ENCODE results near the gene ZNF423. TPM values are rescaled to one million over a fixed set of nuclear protein-coding genes. Genes with fewer than 3 reads are reported as not detected.

ZNF423 gene
- total RNA-seq, 2 experiments from 2014 or later, result not detected

GRCh38 chr16:49867796-49868668 lies 12.1 kb upstream of the ZNF423 start:
- intact Hi-C loops (cut with micrococcal nuclease), result no loop called here
- CTCF ChIA-PET, result interaction anchor here (1.3 kb wide), 1 partner anchor 9 kb away, joined by 4 read pairs; no protein-coding TSS in a partner anchor
- H3K27me3 Mint-ChIP-seq, result no peaks in the 10 kb centered on the region
- no peak overlapping the region for H3K27ac Mint-ChIP-seq
- no peak overlapping the region for H3K4me3 Mint-ChIP-seq
- ATAC-seq (no peak), DNase-seq (no peak)
- no peaks in the 10 kb centered on the region for H3K9me3 Mint-ChIP-seq
- no peaks in the 10 kb centered on the region for H3K4me1 Mint-ChIP-seq (ENCODE audit: low read depth)
- POLR2A ChIA-PET, result no interaction called here
- no peaks in the 10 kb centered on the region for H3K36me3 Mint-ChIP-seq (ENCODE audit: low read depth)
- no peak for TF ChIP-seq CTCF (IDR thresholded peaks at IDR 0.05)

GRCh38 chr16:49867234-49867633 lies 11.3 kb upstream of the ZNF423 start:
- POLR2A ChIA-PET, result no interaction called here
- no peak overlapping the region for H3K27ac Mint-ChIP-seq
- no peak overlapping the region for H3K4me3 Mint-ChIP-seq
- no peak for DNase-seq
- intact Hi-C loops (cut with micrococcal nuclease), result no loop called here
- H3K9me3 Mint-ChIP-seq, result no peaks in the 10 kb centered on the region
- no peak for ATAC-seq
- no peak for TF ChIP-seq CTCF (IDR thresholded peaks at IDR 0.05)
- no peaks in the 10 kb centered on the region for H3K27me3 Mint-ChIP-seq
- H3K4me1 Mint-ChIP-seq (ENCODE audit: low read depth), result no peaks in the 10 kb centered on the region
- no peaks in the 10 kb centered on the region for H3K36me3 Mint-ChIP-seq (ENCODE audit: low read depth)
- CTCF ChIA-PET, result interaction anchor here (1.3 to 1.4 kb wide), 2 partner anchors 9 kb away, joined by 4 read pairs; no protein-coding TSS in a partner anchor

- CTCF ChIA-PET, result interaction anchor here (1.4 kb wide), 1 partner anchor 10 kb away, joined by 4 read pairs; no protein-coding TSS in a partner anchor
These were observed 10.7 kb upstream of the ZNF423 start for GRCh38 chr16:49866595-49867071.

GRCh38 chr16:49862694-49863093 lies 6.8 kb upstream of the ZNF423 start:
- H3K4me3 Mint-ChIP-seq, result no peak overlapping the region
- TF ChIP-seq CTCF (IDR thresholded peaks at IDR 0.05), result no peak
- H3K27me3 Mint-ChIP-seq, result peaks cover 20% of the 10 kb centered on the region
- H3K36me3 Mint-ChIP-seq (ENCODE audit: low read depth), result no peaks in the 10 kb centered on the region
- no peak for ATAC-seq
- CTCF ChIA-PET, result no interaction called here
- H3K9me3 Mint-ChIP-seq, result no peaks in the 10 kb centered on the region
- POLR2A ChIA-PET, result no interaction called here
- no peak for DNase-seq
- H3K27ac Mint-ChIP-seq, result no peak overlapping the region
- no peaks in the 10 kb centered on the region for H3K4me1 Mint-ChIP-seq (ENCODE audit: low read depth)
- intact Hi-C loops (cut with micrococcal nuclease), result no loop called here

More at GRCh38 chr16:49866595-49867071, 10.7 kb upstream of the ZNF423 start:
- Mint-ChIP-seq H3K36me3 (ENCODE audit: low read depth) (no peaks in the 10 kb centered on the region), H3K4me1 (ENCODE audit: low read depth) (no peaks in the 10 kb centered on the region), H3K9me3 (no peaks in the 10 kb centered on the region), H3K27ac (no peak overlapping the region), H3K4me3 (no peak overlapping the region), H3K27me3 (peaks cover 1% of the 10 kb centered on the region)
- intact Hi-C loops (cut with micrococcal nuclease), result no loop called here
- no peak for TF ChIP-seq CTCF (IDR thresholded peaks at IDR 0.05)
- DNase-seq (no peak), ATAC-seq (no peak)
- POLR2A ChIA-PET, result no interaction called here

- Mint-ChIP-seq H3K27ac (no peak overlapping the region), H3K27me3 (peaks cover 26% of the 10 kb centered on the region), H3K4me1 (ENCODE audit: low read depth) (peaks cover 3% of the 10 kb centered on the region), H3K4me3 (no peak overlapping the region), H3K36me3 (ENCODE audit: low read depth) (no peaks in the 10 kb centered on the region), H3K9me3 (no peaks in the 10 kb centered on the region)
- ATAC-seq (no peak), DNase-seq (no peak)
- ChIA-PET CTCF (interaction anchor here (1.2 kb wide), 1 partner anchor 16 kb away, joined by 3 read pairs; no protein-coding TSS in a partner anchor), POLR2A (interaction anchor here (0.6 kb wide), 1 partner anchor 76 kb away, joined by 3 read pairs; no protein-coding TSS in a partner anchor)
- intact Hi-C loops (cut with micrococcal nuclease), result no loop called here
- TF ChIP-seq CTCF (IDR thresholded peaks at IDR 0.05), result no peak
These were observed 5.4 kb upstream of the ZNF423 start for GRCh38 chr16:49861299-49861698.

Data from activated CD8-positive, alpha-beta T cell treated with anti-CD3 and anti-CD28 coated beads for 36 hours (primary cell).